Astrocyte (in vitro differentiated cells and primary cell): Measurements from ENCODE around the gene LAMTOR3.

Experiments
- CTCF ChIP-seq: IDR thresholded peaks from 2 replicates; pipeline ENCODE4 v1.5.1; 2011; ENCODE audit warnings: low read depth, mild to moderate bottlenecking, inconsistent platforms, low read length, moderate library complexity; ENCODE audit not compliant: insufficient read depth
- EZH2 ChIP-seq: IDR thresholded peaks from 2 replicates; pipeline ENCODE4 v1.6.1; 2012; ENCODE audit warnings: mild to moderate bottlenecking, low read length, inconsistent platforms; ENCODE audit not compliant: insufficient read depth

- TF ChIP-seq CTCF = no peak
- no peak for TF ChIP-seq EZH2
Measured at GRCh38 chr4:99846891-99847290, 47.3 kb downstream of the LAMTOR3 start.
